Measurements from ENCODE around the gene KIAA1549.
"Not testable (repeated sequence)": the region's sequence is repeated elsewhere in the genome, so short reads cannot be mapped to it uniquely, and the experiment has no call there.

KIAA1549 gene

DNA sequence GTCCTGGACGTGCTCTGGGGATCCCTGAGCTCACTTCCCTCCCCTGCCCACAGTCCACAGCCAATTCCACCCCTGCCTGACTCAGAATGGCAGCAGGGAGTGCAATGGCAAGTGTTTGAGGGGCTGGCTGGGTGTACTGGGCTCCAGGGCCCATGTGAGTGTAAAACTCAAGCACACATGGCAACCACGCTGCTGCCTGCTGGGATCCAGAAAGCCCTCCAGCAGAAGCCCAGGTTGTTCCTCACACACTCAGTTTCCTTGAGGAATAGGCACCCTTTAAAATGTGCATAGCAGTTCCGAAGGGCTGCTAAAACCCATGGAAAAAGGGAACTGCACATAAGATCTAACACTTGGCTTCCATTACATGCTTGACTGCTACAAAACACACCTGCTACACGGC lies 171.8 kb downstream of the KIAA1549 start:
- no peak for DNase-seq (ENCODE audit: low spot score)

- DNase-seq (ENCODE audit: low spot score) = no peak
Measured at GRCh38 chr7:138804618-138805017, 176.6 kb downstream of the KIAA1549 start.

GRCh38 chr7:138802706-138803105 lies 178.5 kb downstream of the KIAA1549 start:
- DNase-seq (ENCODE audit: low spot score) = no peak

DNA sequence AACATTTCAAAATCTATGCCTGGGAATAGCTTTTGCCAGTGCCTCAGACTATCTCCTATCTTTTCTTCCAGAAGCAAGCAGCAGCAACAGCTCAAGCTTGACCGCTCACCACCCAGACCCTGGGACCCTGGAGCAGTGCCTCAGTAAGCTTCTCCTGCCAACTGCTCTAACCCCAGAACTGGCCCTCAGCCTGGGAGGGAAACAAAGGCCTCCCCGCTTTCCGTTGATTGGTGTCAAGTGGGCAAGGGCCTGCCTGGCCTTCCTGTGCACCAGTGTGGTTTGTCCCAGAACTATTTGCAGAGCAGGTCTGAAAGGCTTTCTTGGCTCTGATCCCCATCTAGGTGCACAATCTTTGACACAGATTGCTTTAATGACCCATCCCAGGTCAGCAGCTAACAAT lies 179.9 kb downstream of the KIAA1549 start:
- DNase-seq (ENCODE audit: low spot score) = no peak

DNA sequence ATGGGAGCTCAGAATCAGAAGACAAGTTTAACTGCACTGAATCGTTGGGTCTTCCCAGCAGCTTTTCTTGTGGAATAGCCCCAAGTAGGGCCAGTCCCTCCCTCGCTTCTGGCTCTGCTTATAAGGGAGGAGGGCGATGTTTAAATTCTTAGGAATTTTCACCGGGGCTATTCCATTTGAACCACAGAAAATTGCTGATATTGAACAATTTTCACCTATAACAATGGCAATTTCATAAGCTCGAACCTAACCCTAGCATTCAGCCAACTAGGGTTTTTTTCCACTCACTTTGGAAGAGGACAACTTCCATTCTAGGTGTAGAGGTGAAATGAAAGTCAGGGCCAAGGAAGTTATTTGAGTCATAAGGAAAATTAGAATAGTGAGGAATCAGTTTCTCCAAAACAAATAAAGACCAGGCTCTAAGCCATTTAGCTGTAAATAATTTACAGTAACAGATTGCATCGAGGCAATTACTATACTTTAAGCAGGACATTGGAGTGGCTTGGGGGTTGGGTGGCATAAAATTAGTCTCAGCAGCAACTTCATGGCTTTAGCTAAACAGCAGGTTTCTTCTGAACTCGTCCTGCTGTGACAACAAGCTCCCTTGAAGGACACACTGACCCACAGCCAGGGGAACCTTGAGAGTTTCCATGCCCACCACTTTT lies 181.7 kb downstream of the KIAA1549 start:
- no peak for DNase-seq (ENCODE audit: low spot score)

DNA sequence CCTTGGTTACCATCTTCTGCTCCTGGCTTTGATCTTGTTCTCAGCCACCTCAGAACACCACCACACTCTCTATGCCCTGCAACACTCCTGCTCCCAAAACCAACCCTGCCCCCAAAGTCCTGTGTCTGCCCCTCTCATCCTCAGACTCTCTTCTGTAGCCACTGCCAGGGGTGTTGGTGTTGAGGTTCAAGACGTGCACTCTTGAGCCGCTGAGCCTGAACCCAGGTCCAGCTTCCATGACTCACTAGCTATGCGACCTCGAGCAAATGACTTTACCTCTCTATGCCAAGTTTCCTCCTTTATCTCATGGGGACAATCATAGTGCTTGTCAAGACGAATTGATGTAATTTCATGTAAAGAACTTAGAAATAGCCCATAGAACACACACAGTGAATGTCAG lies 182.4 kb downstream of the KIAA1549 start:
- no peak for DNase-seq (ENCODE audit: low spot score)

- DNase-seq (ENCODE audit: low spot score) = no peak
Measured at GRCh38 chr7:138797715-138798320, 183.4 kb downstream of the KIAA1549 start, which contains the start of the genes ATP6V0A4 and TMEM213. Gene ATP6V0A4 (minus strand): TSS chr7:138798196. CDS start chr7:138771247, 26,949 bp downstream. Gene TMEM213 (plus strand): TSS chr7:138797994. CDS start chr7:138798105, 111 bp downstream.

- DNase-seq (ENCODE audit: low spot score) = not testable (repeated sequence)
Measured at GRCh38 chr7:138797046-138797445, 184.1 kb downstream of the KIAA1549 start.

DNA sequence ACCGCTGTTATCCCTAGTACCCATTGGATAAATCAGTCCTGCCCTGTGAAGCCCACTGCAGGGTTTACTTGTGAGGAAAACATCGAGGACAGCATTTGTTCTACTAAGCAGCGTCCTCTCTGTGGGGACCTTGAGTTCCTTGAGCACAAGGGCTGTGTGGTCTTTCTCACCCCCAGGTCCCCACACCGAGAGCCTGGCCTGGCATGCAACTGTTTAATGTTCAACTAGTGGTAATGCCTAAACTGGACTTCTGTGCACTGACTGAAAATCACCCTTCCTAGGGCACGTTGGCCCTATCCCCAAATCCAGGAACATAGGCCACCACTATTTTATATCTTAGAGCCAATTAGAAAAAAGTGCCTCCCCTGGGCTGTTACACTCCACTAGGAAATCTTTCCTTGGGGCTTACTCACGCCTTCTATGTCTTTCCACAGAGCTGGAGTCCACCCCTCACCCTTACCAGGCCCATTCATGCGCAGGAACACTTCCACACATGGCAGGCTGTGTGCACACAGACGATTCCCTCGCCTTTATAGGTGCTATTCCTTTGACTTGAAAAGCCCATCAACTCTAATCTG lies 185.1 kb downstream of the KIAA1549 start:
- no peak for DNase-seq (ENCODE audit: low spot score)

DNA sequence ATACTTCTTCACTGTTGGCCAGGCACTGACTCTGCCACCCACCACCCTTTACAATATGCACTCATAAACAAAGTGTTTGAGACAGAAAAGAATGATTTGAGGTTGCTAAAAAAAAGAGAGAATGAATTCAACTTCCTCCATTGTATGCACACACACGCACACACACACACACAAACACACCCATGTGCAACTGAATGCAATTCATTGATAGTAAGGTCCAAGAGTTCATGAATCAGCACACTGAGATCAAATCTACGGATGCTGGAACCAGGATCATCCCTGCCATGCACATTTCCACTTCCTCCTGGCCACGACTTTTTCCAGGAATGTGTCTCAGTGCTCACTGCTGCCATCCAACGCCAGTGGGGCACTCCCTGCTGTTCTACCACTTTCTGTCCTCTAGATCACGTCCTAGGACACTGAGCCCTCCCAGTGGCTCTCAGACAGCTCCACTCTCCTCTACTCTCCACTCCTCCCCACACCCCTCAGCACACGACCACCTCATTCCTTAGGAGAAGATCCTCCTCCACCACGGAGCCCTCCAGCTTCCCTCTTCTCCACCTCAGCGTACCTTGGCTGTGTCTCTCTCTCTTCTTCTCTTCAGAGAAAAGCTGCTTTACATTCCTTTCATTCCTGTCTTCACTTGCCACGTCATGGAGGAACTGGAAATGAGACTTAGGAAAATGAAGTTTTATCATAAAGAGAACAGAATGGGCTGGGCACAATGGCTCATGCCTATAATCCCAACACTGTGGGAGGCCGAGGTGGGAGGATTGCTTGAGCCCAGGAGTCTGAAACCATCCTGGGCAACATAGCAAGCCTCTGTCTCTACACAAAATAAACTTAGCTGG lies 195.4 kb downstream of the KIAA1549 start:
- DNase-seq (ENCODE audit: low spot score) = peak; percentile 51

- DNase-seq (ENCODE audit: low spot score) = peak; percentile 99
Measured at GRCh38 chr7:138784692-138785091, 196.5 kb downstream of the KIAA1549 start.

Measured in COLO829 (cell line).